Measurements from ENCODE around the gene CADM4. TPM values are rescaled to one million over a fixed set of nuclear protein-coding genes. Genes with fewer than 3 reads are reported as not detected.

CADM4 gene
- total and polyA plus RNA-seq, 9 of the 15 experiments (the other 6 are each of a cell fraction or from before 2014, with no cell fraction given): 0.03 to 4.6 (median 1.3) TPM

- H3K4me3 ChIP-seq: no peak overlapping the region
- TF ChIP-seq SPI1 (IDR thresholded peaks at IDR 0.05; ENCODE audit: borderline replicate concordance, low read depth, low read length): peak; percentile 49; the same call in 1 of the 2 replicates
- no peak for TF ChIP-seq ZNF445 (CRISPR knock-in tag; IDR thresholded peaks at IDR 0.05; ENCODE audit: low read depth)
- TF ChIP-seq ZNF507 (tag; conservative IDR thresholded peaks at IDR 0.05): no peak
- no peaks in the 10 kb centered on the region; the same call in 1 of the 2 replicates for H3K9me3 ChIP-seq (replicated peaks; ENCODE audit: control insufficient read depth, insufficient read depth, low read depth, low read length)
- peaks cover 9% of the 10 kb centered on the region; the same call in 2 of the 3 replicates for H3K36me3 ChIP-seq (ENCODE audit: control insufficient read depth, insufficient read depth, low read length)
- in situ Hi-C loops (cut with MboI) (no loop called here), intact Hi-C loops (cut with micrococcal nuclease) (loop anchor here (10.0 kb wide), 1 partner anchor 129 kb away; the partner anchor contains the start of gene ZNF575)
- H4K20me1 ChIP-seq (replicated peaks; ENCODE audit: control insufficient read depth, insufficient read depth, low read length): no peaks in the 10 kb centered on the region; the same call in 1 of the 2 replicates
- 49% methylated on average over 7 of the region's 7 CpGs for WGBS (ENCODE audit: insufficient coverage, low coverage, missing lambda C conversion rate)
- ChIA-PET POLR2A (no interaction called here), CTCF (ENCODE audit: low intra/inter-chr PET ratio) (no interaction called here)
- no peak overlapping the region for H3K4me2 ChIP-seq (ENCODE audit: insufficient read depth, low read length)
- no peaks in the 10 kb centered on the region for H3K9me1 ChIP-seq (ENCODE audit: control insufficient read depth, insufficient read depth, low read length)
- BruUV-seq (replicated peaks): no TSS peak
- H2AFZ ChIP-seq (ENCODE audit: low read depth, low read length): no peak overlapping the region
- no peak overlapping the region for H3K9ac ChIP-seq (ENCODE audit: insufficient read depth in 1 of 2, low read depth in 2 of 2, low read length in 2 of 2)
- FAIRE-seq (no peak), ATAC-seq (no peak), DNase-seq (ENCODE audit: extremely low read depth in 1 of 4, low spot score in 3 of 4) (no peak)
- no peaks in the 10 kb centered on the region; the same call in 2 of the 3 replicates for H3K79me2 ChIP-seq (ENCODE audit: control insufficient read depth, insufficient read depth, low read length)
- peaks cover 9 to 14% of the 10 kb centered on the region in 2 experiments; a peak in 4 of 5 replicates for H3K4me1 ChIP-seq (replicated peaks in 1 of 2; ENCODE audit: control insufficient read depth in 2 of 2, insufficient read depth in 2 of 2, low read length in 2 of 2)
- H3K27me3 ChIP-seq (ENCODE audit: control insufficient read depth in 2 of 2, insufficient read depth in 2 of 2, low read length in 2 of 2): no peaks in the 10 kb centered on the region
- no peak overlapping the region for H3K27ac ChIP-seq (ENCODE audit: extremely low read depth, low read depth, low read length)
These were observed 24.4 kb upstream of the CADM4 start for GRCh38 chr19:43664018-43664417.

GRCh38 chr19:43662487-43662886 is 22.8 kb upstream of the CADM4 start:
- intact Hi-C loops (cut with micrococcal nuclease): loop anchor here (10.0 kb wide), 1 partner anchor 128 kb away; the partner anchor contains the start of gene ZNF575
- WGBS (ENCODE audit: insufficient coverage, low coverage, missing lambda C conversion rate): 65% methylated on average over 4 of the region's 6 CpGs
- peaks cover 9% of the 10 kb centered on the region; the same call in 2 of the 3 replicates for H3K36me3 ChIP-seq (ENCODE audit: control insufficient read depth, insufficient read depth, low read length)
- H3K27me3 ChIP-seq (ENCODE audit: control insufficient read depth in 2 of 2, insufficient read depth in 2 of 2, low read length in 2 of 2): no peaks in the 10 kb centered on the region
- ChIA-PET CTCF (ENCODE audit: low intra/inter-chr PET ratio) (interaction anchor here (0.6 kb wide), 1 partner anchor 434 kb away, joined by 4 read pairs; no protein-coding TSS in a partner anchor), POLR2A (interaction anchor here (1.1 kb wide), 1 partner anchor 9 kb away, joined by 3 read pairs; no protein-coding TSS in a partner anchor)
- H3K4me3 ChIP-seq: no peak overlapping the region
- H3K4me1 ChIP-seq (replicated peaks in 1 of 2; ENCODE audit: control insufficient read depth in 2 of 2, insufficient read depth in 2 of 2, low read length in 2 of 2): peaks cover 5 to 6% of the 10 kb centered on the region in 2 experiments; a peak in 4 of 5 replicates
- no peaks in the 10 kb centered on the region; the same call in 1 of the 2 replicates for H4K20me1 ChIP-seq (replicated peaks; ENCODE audit: control insufficient read depth, insufficient read depth, low read length)
- DNase-seq (ENCODE audit: extremely low read depth in 1 of 4, low spot score in 3 of 4) (peak in 1 of 4 experiments; percentile 38), ATAC-seq (peak; percentile 89), FAIRE-seq (peak; percentile 71)
- TF ChIP-seq, protein P1, sequence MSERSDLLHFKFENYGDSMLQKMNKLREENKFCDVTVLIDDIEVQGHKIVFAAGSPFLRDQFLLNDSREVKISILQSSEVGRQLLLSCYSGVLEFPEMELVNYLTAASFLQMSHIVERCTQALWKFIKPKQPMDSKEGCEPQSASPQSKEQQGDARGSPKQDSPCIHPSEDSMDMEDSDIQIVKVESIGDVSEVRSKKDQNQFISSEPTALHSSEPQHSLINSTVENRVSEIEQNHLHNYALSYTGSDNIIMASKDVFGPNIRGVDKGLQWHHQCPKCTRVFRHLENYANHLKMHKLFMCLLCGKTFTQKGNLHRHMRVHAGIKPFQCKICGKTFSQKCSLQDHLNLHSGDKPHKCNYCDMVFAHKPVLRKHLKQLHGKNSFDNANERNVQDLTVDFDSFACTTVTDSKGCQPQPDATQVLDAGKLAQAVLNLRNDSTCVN (CRISPR knock-in tag; IDR thresholded peaks at IDR 0.05): no peak
- no peak for TF ChIP-seq FOXJ2 (tag; IDR thresholded peaks at IDR 0.05)
- TF ChIP-seq CTCF (IDR thresholded peaks at IDR 0.05 in 2 of 3, conservative IDR thresholded peaks at IDR 0.05 in 1 of 3; ENCODE audit: insufficient read depth in 2 of 3, low read depth in 1 of 3, low read length in 3 of 3): peak; percentile 54 to 59 (median 56)
- no peak for TF ChIP-seq POLR2AphosphoS5 (IDR thresholded peaks at IDR 0.05; ENCODE audit: control insufficient read depth, insufficient read depth, low read depth, low read length)
- no peak for TF ChIP-seq CCNT2 (IDR thresholded peaks at IDR 0.05; ENCODE audit: borderline replicate concordance, extremely low read depth, insufficient read length, low read depth, low read length)
- TF ChIP-seq ZNF384 (IDR thresholded peaks at IDR 0.05; ENCODE audit: low read depth, low read length): peak; percentile 90
- BruUV-seq (replicated peaks): no TSS peak
- H3K79me2 ChIP-seq (ENCODE audit: control insufficient read depth, insufficient read depth, low read length): no peaks in the 10 kb centered on the region; the same call in 2 of the 3 replicates
- H3K9me1 ChIP-seq (ENCODE audit: control insufficient read depth, insufficient read depth, low read length): no peaks in the 10 kb centered on the region
- H3K4me2 ChIP-seq (ENCODE audit: insufficient read depth, low read length): no peak overlapping the region
- H3K9ac ChIP-seq (ENCODE audit: insufficient read depth in 1 of 2, low read depth in 2 of 2, low read length in 2 of 2): no peak overlapping the region
- no peak overlapping the region for H3K27ac ChIP-seq (ENCODE audit: extremely low read depth, low read depth, low read length)
- no peaks in the 10 kb centered on the region; the same call in 1 of the 2 replicates for H3K9me3 ChIP-seq (replicated peaks; ENCODE audit: control insufficient read depth, insufficient read depth, low read depth, low read length)
- in situ Hi-C loops (cut with MboI): no loop called here
- H2AFZ ChIP-seq (ENCODE audit: low read depth, low read length): no peak overlapping the region
